Erythroblast (primary cell): ENCODE measurements around the gene TK2.

ENCODE experiments used
- GATA1 ChIP-seq: IDR thresholded peaks from 2 replicates; pipeline ENCODE4 v1.6.1; 2011; ENCODE audit warnings: low read depth, mild to moderate bottlenecking, control low read depth, low read length, moderate library complexity
- POLR2A ChIP-seq: IDR thresholded peaks from 2 replicates; pipeline ENCODE4 v1.6.1; 2011; ENCODE audit warnings: mild to moderate bottlenecking, low read length

DNA sequence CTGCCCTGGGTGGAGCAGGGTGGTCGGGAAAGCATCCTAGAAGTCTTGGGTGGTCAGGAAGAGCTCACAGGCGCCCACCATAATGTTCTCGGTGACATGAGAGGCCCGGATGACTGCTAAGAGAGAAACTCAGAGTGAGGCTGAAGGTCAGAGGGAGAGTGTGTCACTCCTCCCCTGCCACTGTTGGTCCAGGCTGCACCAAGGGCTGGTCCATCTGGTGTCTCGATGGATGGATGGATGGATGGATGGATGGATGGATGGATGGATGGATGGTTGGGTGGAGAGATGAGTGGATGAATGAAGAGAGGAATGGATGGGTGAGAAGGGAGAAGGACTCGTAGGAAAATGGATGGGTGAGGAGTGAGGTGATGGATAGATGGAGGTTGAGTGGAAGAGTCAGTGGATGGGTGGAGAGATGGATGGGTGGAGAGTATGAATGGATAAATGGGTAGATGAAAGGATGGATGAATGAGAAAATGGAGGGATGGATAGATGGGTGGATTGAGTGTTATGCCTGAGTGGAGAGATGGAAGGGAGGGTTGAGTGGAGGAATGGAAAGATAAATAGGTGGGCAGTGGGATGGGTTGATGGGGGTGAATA, 79.9 kb downstream of the TK2 start:
- TF ChIP-seq POLR2A (no peak), GATA1 (no peak)
